ENCODE results near the gene SFTPD. TPM values are rescaled to one million over a fixed set of nuclear protein-coding genes. Genes with fewer than 3 reads are reported as not detected.
A peak's percentile ranks its signal among the peaks of the same experiment; 100 is the strongest.
"Not testable (repeated sequence)": the region's sequence is repeated elsewhere in the genome, so short reads cannot be mapped to it uniquely, and the experiment has no call there.

Gene SFTPD
- total RNA-seq, 2 donors from 2014 or later = 0.41 TPM; not detected in 1

DNA sequence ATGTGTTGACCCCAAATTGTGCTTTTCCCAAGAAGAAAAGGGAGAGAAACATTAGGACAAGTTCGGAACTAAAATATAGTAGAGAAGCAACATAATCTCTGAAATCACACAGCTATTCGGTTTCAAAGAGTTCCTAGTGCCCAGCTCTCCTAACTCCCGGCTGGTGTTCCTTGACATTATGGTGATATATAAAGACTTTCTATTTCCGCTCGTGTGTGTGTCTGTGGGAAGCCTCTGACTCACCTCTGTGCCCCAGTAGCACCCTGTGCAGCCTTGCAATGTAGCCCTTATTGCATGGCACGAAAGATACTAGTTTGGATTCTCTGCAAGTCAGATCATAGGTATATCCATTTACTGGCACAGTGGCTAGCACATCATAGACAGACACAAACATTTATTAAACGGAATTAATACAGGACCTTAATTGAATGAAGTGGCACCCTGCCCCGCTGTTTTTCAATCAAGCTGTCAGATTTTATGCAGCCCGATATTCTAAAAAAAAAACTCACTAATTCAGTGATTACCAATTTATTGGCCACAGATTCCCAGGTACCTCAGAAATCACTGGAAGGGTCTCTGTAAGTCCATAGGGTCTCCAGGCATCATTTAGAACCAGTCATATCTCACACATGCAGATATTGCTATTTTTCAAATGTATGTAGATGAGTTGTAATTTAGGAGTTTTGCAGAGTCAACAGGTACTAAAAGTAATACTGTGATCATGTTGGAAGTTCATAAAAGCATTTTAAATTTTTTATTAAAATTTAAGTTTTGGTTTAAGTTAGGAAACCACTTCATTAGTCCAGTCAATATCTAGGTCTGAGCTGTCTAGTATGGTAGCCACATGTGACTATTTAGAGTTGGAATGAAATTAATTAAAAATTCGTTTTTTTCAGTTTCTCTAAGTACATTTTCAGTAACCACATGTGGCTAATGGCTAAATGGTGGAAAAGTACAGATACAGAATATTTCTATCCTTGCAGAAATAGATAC is 43.3 kb downstream of the SFTPD start:
- H3K36me3 Mint-ChIP-seq = no peaks in the 10 kb centered on the region
- DNase-seq (ENCODE audit: low spot score in 2 of 2) (no peak), ATAC-seq (peak; percentile 46 to 68)
- no peak overlapping the region for H3K27ac Mint-ChIP-seq
- H3K9me3 Mint-ChIP-seq = no peaks in the 10 kb centered on the region

DNA sequence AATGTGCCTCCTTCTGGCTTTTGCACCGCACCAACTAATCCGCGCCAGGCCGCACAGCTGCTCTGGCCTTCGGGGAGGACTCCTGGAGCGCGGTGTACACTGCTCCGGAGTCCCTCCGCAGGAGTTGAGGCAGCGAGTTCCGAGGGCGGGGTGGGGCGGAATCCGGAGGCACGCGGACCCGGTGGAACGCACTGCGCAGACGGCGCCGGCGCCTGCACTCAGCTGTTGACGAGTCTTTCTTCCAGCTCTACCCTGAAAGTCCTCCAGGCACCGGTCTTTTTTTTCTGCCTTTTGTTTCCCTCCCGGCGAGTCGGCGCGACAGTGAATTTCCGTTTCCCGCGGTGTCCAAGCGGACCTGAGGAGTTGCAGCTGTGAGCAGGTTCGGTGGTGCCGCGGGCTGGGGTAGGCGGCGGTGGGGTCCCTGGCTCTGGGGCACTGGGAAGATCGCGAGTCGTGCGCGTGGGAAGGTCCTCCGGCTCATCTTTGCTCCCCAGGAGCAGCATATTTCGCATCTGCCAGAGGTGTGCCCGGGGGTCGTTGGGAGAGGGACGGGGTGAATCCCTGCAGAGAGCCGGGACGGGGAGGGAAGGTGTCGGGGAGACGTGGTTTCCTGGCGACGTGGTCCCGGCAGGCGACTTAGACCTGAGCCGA is 44.1 kb downstream of the SFTPD start:
- H3K27ac Mint-ChIP-seq = peak overlapping the region in 1 of 2 donors; percentile 65
- ATAC-seq = peak; percentile 74 to 90
- H3K9me3 Mint-ChIP-seq = no peaks in the 10 kb centered on the region
- H3K36me3 Mint-ChIP-seq = no peaks in the 10 kb centered on the region
- DNase-seq (ENCODE audit: low spot score in 2 of 2) = peak in 1 of 2 donors; percentile 57

DNA sequence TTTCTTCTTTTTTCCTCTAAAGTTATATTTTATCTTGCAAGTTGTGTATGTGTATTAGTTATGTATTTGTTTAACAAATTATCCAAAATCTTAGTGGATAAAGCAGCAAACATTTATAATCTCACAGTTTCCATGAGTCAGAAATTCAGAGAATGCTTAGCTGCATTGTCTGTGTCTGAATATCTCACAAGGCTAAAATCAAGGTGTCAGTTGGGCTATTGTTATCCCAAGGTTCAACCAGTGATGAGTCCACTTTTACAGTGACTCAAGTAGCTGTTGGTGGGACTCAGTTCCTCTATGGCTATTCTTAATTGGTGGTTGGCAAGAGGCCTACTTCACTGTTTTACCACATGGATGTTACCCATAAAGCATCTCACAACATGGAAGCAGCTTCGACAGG is 47.3 kb downstream of the SFTPD start:
- H3K9me3 Mint-ChIP-seq; DNase-seq (ENCODE audit: low spot score in 2 of 2); ATAC-seq; H3K36me3 Mint-ChIP-seq; H3K27ac Mint-ChIP-seq: not testable (repeated sequence)

DNA sequence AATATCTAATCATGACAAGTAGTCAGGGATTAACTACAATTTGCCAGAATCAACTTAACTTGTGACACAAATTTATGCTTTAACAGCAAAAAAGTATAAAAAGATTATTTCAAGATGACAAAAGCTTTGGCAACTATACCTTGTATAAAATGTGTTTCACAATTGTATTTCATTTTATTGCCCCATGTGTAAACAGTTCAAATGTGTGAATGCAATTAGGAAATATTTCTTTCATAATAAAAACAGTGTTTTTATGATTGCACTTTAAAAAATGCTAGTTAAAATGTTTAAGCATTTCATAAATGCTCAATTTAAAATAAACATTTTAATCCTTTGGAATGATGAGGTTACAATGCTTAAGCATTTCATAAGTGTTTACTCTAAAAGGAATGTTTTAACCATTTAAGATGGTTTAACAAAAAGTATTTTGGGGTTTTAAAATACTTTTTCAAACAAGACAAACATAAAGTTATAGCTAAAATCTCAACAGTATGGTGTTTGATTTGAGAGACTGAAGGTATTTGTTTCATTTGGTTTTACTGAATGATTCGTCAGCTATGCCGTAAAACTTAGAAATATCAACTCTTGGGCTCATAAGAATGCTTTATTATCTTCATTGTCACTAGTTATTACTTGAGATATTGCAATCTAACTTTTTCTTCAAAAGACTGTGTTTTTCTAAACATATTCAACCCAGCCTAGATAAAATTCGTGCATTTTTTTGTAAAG is 50.1 kb downstream of the SFTPD start:
- no peak for DNase-seq (ENCODE audit: low spot score in 2 of 2)
- no peaks in the 10 kb centered on the region for H3K9me3 Mint-ChIP-seq
- H3K27ac Mint-ChIP-seq = no peak overlapping the region
- ATAC-seq = no peak
- H3K36me3 Mint-ChIP-seq = no peaks in the 10 kb centered on the region

DNA sequence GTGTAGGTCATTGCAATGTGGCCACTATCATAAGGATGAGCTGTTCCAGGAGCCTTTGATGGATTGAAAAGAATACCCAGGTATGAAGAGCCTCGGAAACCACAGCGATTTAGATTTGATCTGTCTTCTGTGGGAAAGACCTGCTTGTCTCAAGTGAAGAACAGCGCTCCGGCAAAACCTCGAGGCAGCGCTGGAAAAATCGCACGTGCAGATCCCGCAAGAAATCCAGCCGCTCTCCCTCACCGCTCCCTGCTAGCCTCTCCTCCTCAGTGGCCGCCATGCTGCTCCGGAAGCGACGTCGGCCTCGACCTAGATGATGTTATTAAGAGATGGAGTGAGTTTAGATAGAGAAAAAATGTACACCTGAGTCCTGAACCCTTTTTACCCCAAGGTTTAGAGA is 56.0 kb downstream of the SFTPD start:
- not testable (repeated sequence) for H3K9me3 Mint-ChIP-seq; H3K36me3 Mint-ChIP-seq; ATAC-seq; H3K27ac Mint-ChIP-seq; DNase-seq (ENCODE audit: low spot score in 2 of 2)

DNA sequence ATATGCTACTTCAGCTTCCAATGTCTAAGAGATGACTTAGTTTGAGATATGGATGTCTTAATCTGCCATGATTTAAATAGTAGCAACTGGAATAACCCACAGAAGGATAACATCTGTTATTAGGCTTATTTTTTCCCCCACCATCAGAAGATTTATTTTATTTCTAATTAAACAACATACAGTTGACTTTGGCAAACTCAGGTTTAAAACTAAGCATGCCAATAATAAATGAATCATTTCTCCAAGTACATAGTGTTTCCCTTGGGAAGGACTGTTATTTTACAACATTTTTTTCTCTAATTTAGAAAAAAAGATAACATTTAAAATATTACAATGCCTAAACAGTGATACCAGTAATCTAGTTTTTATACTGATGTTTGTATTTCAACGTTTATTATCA is 58.4 kb downstream of the SFTPD start:
- ATAC-seq = no peak
- no peaks in the 10 kb centered on the region for H3K9me3 Mint-ChIP-seq
- H3K27ac Mint-ChIP-seq = no peak overlapping the region
- DNase-seq (ENCODE audit: low spot score in 2 of 2) = no peak
- peaks cover 0 to 4% of the 10 kb centered on the region in 2 donors for H3K36me3 Mint-ChIP-seq

DNA sequence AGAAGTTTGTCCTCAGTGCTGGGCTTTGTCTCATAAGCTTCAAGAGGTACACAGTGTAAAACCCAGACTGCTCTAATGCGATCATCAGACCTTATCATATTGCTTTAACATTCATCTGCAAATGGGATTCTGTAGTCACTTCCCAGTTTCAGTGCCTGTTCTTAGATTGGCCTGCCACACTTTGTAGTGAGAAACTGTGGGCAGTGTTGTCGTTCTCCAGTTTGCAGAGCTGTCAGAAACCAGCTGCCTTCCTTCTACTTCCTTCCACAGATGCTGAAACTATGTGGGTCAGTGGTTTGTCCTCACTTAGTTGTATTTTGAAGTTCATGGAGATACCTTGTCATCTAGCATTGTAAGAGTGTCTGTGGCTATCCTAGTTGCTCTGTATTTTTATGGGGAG is 59.9 kb downstream of the SFTPD start:
- not testable (repeated sequence) for H3K27ac Mint-ChIP-seq; DNase-seq (ENCODE audit: low spot score in 2 of 2); H3K9me3 Mint-ChIP-seq; H3K36me3 Mint-ChIP-seq
- ATAC-seq = peak; percentile 36 to 83

Other genes starting within 250 kb of the SFTPD start
- gene NUTM2B, start 245.9 kb downstream of the SFTPD start, total RNA-seq = under 1 TPM; 0.11 to 0.68 TPM
- not detected for gene NUTM2E, start 122.4 kb downstream of the SFTPD start, total RNA-seq
- gene TMEM254, start 129.6 kb upstream of the SFTPD start, total RNA-seq = 10 to 100 TPM in 1 of 2 donors, 1 to 10 TPM in 1; 4.8 to 17.1 TPM
- gene PLAC9, start 183.6 kb upstream of the SFTPD start, total RNA-seq = not detected